Thymus (tissue), 11 donors: ENCODE results near the gene ZCRB1. TPM values are rescaled to one million over a fixed set of nuclear protein-coding genes. Genes with fewer than 3 reads are reported as not detected.
A peak's percentile ranks its signal among the peaks of the same experiment; 100 is the strongest.
"Not testable (repeated sequence)": the region's sequence is repeated elsewhere in the genome, so short reads cannot be mapped to it uniquely, and the experiment has no call there.

Source experiments
- DNase-seq, 9 donors: peaks; one replicate each; pipeline ENCODE4 v3.0.0-alpha.2; 2013; ENCODE audit warnings: low spot score in 9 of 9, low read depth in 6 of 9, missing footprints in 1 of 9
- H3K27ac ChIP-seq, 2 donors: one replicate each; pipeline ENCODE4 v1.5.1; 2013; ENCODE audit warnings: control low read depth in 1 of 2, low read depth in 1 of 2, low read length in 1 of 2, mild to moderate bottlenecking in 1 of 2, moderate library complexity in 1 of 2
- H3K27me3 ChIP-seq, 2 donors: one replicate each; pipeline ENCODE4 v1.5.1; 2013; ENCODE audit warnings: low read length in 1 of 2; ENCODE audit not compliant: control insufficient read depth in 2 of 2, insufficient read depth in 1 of 2
- H3K36me3 ChIP-seq, 2 donors: one replicate each; pipeline ENCODE4 v1.5.1; 2013; ENCODE audit warnings: low read length in 1 of 2, mild to moderate bottlenecking in 1 of 2, moderate library complexity in 1 of 2; ENCODE audit not compliant: control insufficient read depth in 2 of 2, insufficient read depth in 2 of 2
- H3K4me1 ChIP-seq, 2 donors: one replicate each; pipeline ENCODE4 v1.5.1; 2013; ENCODE audit warnings: low read length in 2 of 2; ENCODE audit not compliant: control insufficient read depth in 2 of 2, insufficient read depth in 2 of 2
- H3K4me3 ChIP-seq, 2 donors: one replicate each; pipeline ENCODE4 v1.5.1; 2013; ENCODE audit warnings: low read length in 2 of 2, control low read depth in 1 of 2, mild to moderate bottlenecking in 1 of 2
- H3K9me3 ChIP-seq, 2 donors: one replicate each; pipeline ENCODE4 v1.5.1; 2013; ENCODE audit warnings: low read length in 1 of 2, mild to moderate bottlenecking in 1 of 2; ENCODE audit not compliant: control insufficient read depth in 2 of 2, insufficient read depth in 1 of 2
- WGBS: extraction: QIAGEN DNeasy Blood & Tissue Kit; methylation state at CpG from one replicate; pipeline ENCODE4 v1.1.7; 2013; 5-methylcytosine and 5-hydroxymethylcytosine counted together
- polyA plus RNA-seq: library from polyadenylated mRNA; stranded (reverse); fragments of 200-250 nt; gene quantifications from one replicate; pipeline ENCODE4 v1.2.3, GENCODE V29; 2013
- total RNA-seq: library from RNA; stranded (reverse); fragments of 120-200 nt; gene quantifications from one replicate; pipeline ENCODE4 v1.2.4, GENCODE V29; 2013
- donor health status: healthy.

ZCRB1 gene
- total and polyA plus RNA-seq, 2 donors, result 55.2 to 63.6 TPM

- no peak overlapping the region for H3K27ac ChIP-seq
- H3K4me3 ChIP-seq, result no peak overlapping the region
- WGBS, result 98% methylated on average over 2 of the region's 2 CpGs
- no peaks in the 10 kb centered on the region for H3K27me3 ChIP-seq
- H3K9me3 ChIP-seq, result no peaks in the 10 kb centered on the region
- DNase-seq, result no peak
- H3K4me1 ChIP-seq, result no peaks in the 10 kb centered on the region
- peaks cover 10 to 27% of the 10 kb centered on the region in 2 donors for H3K36me3 ChIP-seq
These were observed 12.4 kb upstream of the ZCRB1 start for GRCh38 chr12:42338280-42338679.

GRCh38 chr12:42336286-42336685, 10.4 kb upstream of the ZCRB1 start:
- no peak overlapping the region for H3K4me3 ChIP-seq
- 46% methylated on average over 1 of the region's 1 CpG for WGBS

DNA sequence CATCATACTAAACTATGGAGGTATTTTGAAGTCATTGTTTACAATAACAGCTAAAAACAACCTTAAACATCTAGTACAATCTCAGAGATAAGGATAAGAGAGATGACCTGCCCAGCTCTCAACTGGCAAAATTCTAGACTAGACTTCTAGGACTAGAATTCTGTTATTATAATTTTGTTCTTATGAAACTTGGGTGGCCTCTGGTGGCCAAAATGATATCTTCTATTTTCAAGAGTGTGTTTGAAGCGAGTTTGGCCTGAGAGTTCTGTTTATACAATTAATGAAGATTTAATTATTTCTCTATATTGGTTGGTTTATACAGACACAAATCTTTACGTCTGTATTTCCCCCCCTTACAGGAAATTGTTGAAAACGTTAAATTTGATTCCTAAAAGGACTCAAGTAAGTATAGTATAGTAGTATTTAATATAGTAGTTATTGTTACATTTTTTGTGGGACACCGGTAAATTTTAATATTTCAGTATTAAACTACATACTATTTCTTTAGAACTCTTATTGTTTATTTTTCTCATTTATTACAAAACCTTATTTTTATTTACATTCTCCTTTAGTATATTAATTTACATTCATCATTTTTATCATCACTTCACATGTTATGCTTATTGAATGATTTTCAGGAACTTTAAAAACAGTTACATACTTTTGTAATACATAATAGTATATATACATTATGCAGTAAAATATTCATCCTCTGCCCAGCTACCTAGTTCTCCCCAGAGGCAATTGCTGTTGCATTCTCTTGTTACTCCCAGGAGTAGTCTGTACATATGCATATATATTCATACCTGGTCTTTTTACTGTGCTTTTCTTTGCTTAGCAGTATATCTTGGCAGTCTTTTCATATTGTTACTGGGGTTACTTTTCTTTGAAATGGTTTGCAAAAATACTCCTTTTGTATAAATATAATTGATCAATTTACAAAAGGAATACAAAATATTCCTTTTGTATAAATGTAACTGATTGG, 6.7 kb upstream of the ZCRB1 start:
- no peak overlapping the region for H3K4me3 ChIP-seq
- 56% methylated on average over 4 of the region's 4 CpGs for WGBS
- no peaks in the 10 kb centered on the region for H3K27me3 ChIP-seq
- peaks cover 1 to 2% of the 10 kb centered on the region in 2 donors for H3K4me1 ChIP-seq
- peak in 6 of 9 donors; percentile 8 to 62 (median 26) for DNase-seq
- H3K27ac ChIP-seq, result no peak overlapping the region
- peaks cover 5 to 11% of the 10 kb centered on the region in 2 donors for H3K36me3 ChIP-seq
- no peaks in the 10 kb centered on the region for H3K9me3 ChIP-seq

More at GRCh38 chr12:42336286-42336685, 10.4 kb upstream of the ZCRB1 start:
- Histone ChIP-seq H3K27me3 (no peaks in the 10 kb centered on the region), H3K36me3 (peaks cover 10 to 21% of the 10 kb centered on the region in 2 donors), H3K27ac (no peak overlapping the region), H3K4me1 (no peaks in the 10 kb centered on the region), H3K9me3 (no peaks in the 10 kb centered on the region)
- DNase-seq, result no peak

- H3K27ac ChIP-seq, H3K27me3 ChIP-seq, H3K9me3 ChIP-seq, H3K4me3 ChIP-seq, H3K36me3 ChIP-seq: not testable (repeated sequence)
- whole genome bisulfite sequencing, result 61% methylated on average over 11 of the region's 11 CpGs
- H3K4me1 ChIP-seq, result peaks cover 10 to 11% of the 10 kb centered on the region in 2 donors
- peak in 1 of 9 donors; percentile 4 for DNase-seq
These were observed 4.2 kb upstream of the ZCRB1 start for GRCh38 chr12:42330097-42330496.

- peak overlapping the region; percentile 46 to 90 for H3K27ac ChIP-seq
- no peak for DNase-seq
- WGBS, result 81% methylated on average over 2 of the region's 2 CpGs
- peaks cover 0 to 5% of the 10 kb centered on the region in 2 donors for H3K36me3 ChIP-seq
- peaks cover 10 to 11% of the 10 kb centered on the region in 2 donors for H3K4me1 ChIP-seq
- H3K9me3 ChIP-seq, result no peaks in the 10 kb centered on the region
- peak overlapping the region; percentile 97 to 98 for H3K4me3 ChIP-seq
- H3K27me3 ChIP-seq, result no peaks in the 10 kb centered on the region
These were observed 1.3 kb upstream of the ZCRB1 start for GRCh38 chr12:42327227-42327590.

DNA sequence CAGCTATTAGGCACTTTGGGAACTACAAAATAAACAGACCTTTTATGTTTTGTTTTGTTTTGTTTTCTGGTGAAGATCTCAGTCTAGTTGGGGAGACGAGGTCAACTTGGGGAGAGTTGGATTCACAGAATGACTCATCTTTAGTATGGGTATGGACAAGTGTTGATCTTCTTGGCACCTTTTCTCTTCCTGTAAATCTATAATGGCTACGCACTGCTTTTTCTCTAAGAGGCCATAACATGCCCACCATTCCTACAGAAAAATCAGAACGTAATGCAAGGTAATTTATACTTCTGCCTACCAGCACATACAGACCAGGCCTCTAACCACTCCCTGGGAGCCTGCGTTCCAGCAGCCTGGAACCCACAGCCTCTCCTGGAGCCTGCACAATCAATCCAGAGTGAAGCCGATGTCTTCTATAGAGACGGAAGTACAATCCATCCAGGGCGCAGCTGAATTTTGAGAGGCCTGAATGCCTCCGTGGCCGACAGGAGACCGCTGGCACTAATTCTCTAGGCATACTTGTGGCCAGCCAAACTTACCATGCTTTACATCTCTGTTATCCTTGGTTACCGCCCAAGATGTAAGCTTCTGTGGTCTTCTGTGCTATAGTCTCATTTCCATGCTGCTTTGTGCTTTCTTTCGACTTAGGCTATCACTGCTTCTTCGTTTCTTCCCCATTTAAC, 790 bp upstream of the ZCRB1 start:
- DNase-seq, result peak in 6 of 9 donors; percentile 5 to 56 (median 29)
- Histone ChIP-seq H3K36me3 (peaks cover 0 to 5% of the 10 kb centered on the region in 2 donors), H3K27me3 (no peaks in the 10 kb centered on the region), H3K4me1 (peaks cover 10 to 11% of the 10 kb centered on the region in 2 donors), H3K9me3 (no peaks in the 10 kb centered on the region), H3K4me3 (peak overlapping the region; percentile 97 to 98), H3K27ac (peak overlapping the region; percentile 90)
- 19% methylated on average over 13 of the region's 13 CpGs for whole genome bisulfite sequencing

- H3K4me1 ChIP-seq, result peaks cover 10 to 11% of the 10 kb centered on the region in 2 donors
- no peaks in the 10 kb centered on the region for H3K27me3 ChIP-seq
- peak in 2 of 9 donors; percentile 1 to 3 for DNase-seq
- no peaks in the 10 kb centered on the region for H3K9me3 ChIP-seq
- 64% methylated on average over 7 of the region's 7 CpGs for WGBS
- peaks cover 0 to 5% of the 10 kb centered on the region in 2 donors for H3K36me3 ChIP-seq
- peak overlapping the region; percentile 90 for H3K27ac ChIP-seq
- peak overlapping the region; percentile 97 to 98 for H3K4me3 ChIP-seq
These were observed 605 bp downstream of the ZCRB1 start for GRCh38 chr12:42325326-42325652.

GRCh38 chr12:42323856-42324255, 2.0 kb downstream of the ZCRB1 start:
- DNase-seq, result no peak

DNA sequence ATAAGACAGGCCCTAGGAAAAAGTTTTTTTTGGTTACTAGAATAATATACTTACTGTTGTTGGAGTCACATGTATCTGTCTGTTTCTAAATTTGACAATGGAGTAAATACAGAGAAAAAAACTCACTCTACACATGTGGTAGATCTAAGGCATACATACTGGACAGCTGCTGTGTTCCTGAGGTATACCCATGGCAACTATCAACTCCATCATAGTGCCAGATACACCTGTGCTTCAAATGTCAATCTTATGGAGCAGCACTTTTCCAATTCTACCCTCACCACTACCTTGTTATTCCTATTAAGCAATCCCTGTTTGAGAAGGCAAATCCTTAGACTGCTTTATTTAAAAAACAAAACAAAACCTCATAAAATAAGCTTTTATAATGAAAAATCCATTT, 3.3 kb downstream of the ZCRB1 start:
- Histone ChIP-seq H3K4me3 (no peak overlapping the region), H3K36me3 (peaks cover 0 to 5% of the 10 kb centered on the region in 2 donors), H3K4me1 (peaks cover 9 to 10% of the 10 kb centered on the region in 2 donors), H3K27me3 (no peaks in the 10 kb centered on the region), H3K27ac (no peak overlapping the region), H3K9me3 (no peaks in the 10 kb centered on the region)
- DNase-seq, result peak in 2 of 9 donors; percentile 4 to 20

More at GRCh38 chr12:42323856-42324255, 2.0 kb downstream of the ZCRB1 start:
- WGBS, result 98% methylated on average over 6 of the region's 6 CpGs
- peaks cover 0 to 5% of the 10 kb centered on the region in 2 donors for H3K36me3 ChIP-seq
- no peak overlapping the region for H3K4me3 ChIP-seq
- no peak overlapping the region for H3K27ac ChIP-seq
- no peaks in the 10 kb centered on the region for H3K27me3 ChIP-seq
- H3K9me3 ChIP-seq, result no peaks in the 10 kb centered on the region
- H3K4me1 ChIP-seq, result peaks cover 10 to 11% of the 10 kb centered on the region in 2 donors
